ENCODE data around the gene MARCHF3. TPM values are rescaled to one million over a fixed set of nuclear protein-coding genes. Genes with fewer than 3 reads are reported as not detected.

Gene MARCHF3
- total RNA-seq = 1 to 10 TPM; 2.0 to 6.5 TPM

GRCh38 chr5:127030259-127031146 is at the start of gene MARCHF3:
TSS of gene MARCHF3 (minus strand) at chr5:127030558. CDS start at chr5:126918171, 112,387 bp downstream.

GRCh38 chr5:127072861-127073846 is 42.8 kb upstream of the MARCHF3 start, which contains the start of gene C5orf63:
TSS of gene C5orf63 (minus strand) at chr5:127073502. CDS start at chr5:127058995, 14,507 bp downstream.

Other genes with a start within 250 kb of the MARCHF3 start
- gene C5orf63, start 42.9 kb upstream of the MARCHF3 start, total RNA-seq = 1 to 10 TPM; 2.3 to 6.5 TPM